Stimulated activated CD4-positive, alpha-beta T cell treated with anti-CD3 and anti-CD28 coated beads, Interleukin-4, amount 100 ng/mL, for 48 hours (primary cell): ENCODE results near the gene SLC66A1.

Source experiments
- DNase-seq, 2 donors: peaks; one replicate each; pipeline ENCODE4 v3.0.0-alpha.2; 2020; ENCODE audit warnings: low read depth in 2 of 2

The SLC66A1 gene

GRCh38 chr1:19342894-19343616 is 30.9 kb downstream of the SLC66A1 start:
- DNase-seq, result no peak

- DNase-seq, result no peak
Observed at GRCh38 chr1:19343617-19344350, 31.7 kb downstream of the SLC66A1 start.

- peak; percentile 23 to 30 for DNase-seq
Observed at GRCh38 chr1:19344372-19344810, 32.3 kb downstream of the SLC66A1 start.

- DNase-seq, result no peak
Observed at GRCh38 chr1:19344831-19345230, 32.7 kb downstream of the SLC66A1 start.

GRCh38 chr1:19345391-19345790 is 33.3 kb downstream of the SLC66A1 start:
- DNase-seq, result no peak

GRCh38 chr1:19346026-19346425 is 33.9 kb downstream of the SLC66A1 start:
- no peak for DNase-seq

- no peak for DNase-seq
Observed at GRCh38 chr1:19347533-19348172, 35.5 kb downstream of the SLC66A1 start.

- no peak for DNase-seq
Observed at GRCh38 chr1:19348441-19349198, 36.5 kb downstream of the SLC66A1 start.

- DNase-seq, result no peak
Observed at GRCh38 chr1:19349999-19350398, 37.9 kb downstream of the SLC66A1 start.

GRCh38 chr1:19350566-19350965 is 38.4 kb downstream of the SLC66A1 start:
- DNase-seq, result no peak

- no peak for DNase-seq
Observed at GRCh38 chr1:19351873-19352272, 39.7 kb downstream of the SLC66A1 start.

GRCh38 chr1:19352839-19353238 is 40.7 kb downstream of the SLC66A1 start:
- no peak for DNase-seq

- DNase-seq, result no peak
Observed at GRCh38 chr1:19353596-19353995, 41.5 kb downstream of the SLC66A1 start.

- DNase-seq, result no peak
Observed at GRCh38 chr1:19354531-19354981, 42.4 kb downstream of the SLC66A1 start.

GRCh38 chr1:19356266-19356665 is 44.1 kb downstream of the SLC66A1 start:
- DNase-seq, result no peak

GRCh38 chr1:19357299-19357986 is 45.3 kb downstream of the SLC66A1 start:
- no peak for DNase-seq

GRCh38 chr1:19358710-19359109 is 46.6 kb downstream of the SLC66A1 start:
- no peak for DNase-seq

GRCh38 chr1:19359357-19359756 is 47.2 kb downstream of the SLC66A1 start:
- no peak for DNase-seq

GRCh38 chr1:19360016-19360415 is 47.9 kb downstream of the SLC66A1 start:
- no peak for DNase-seq

GRCh38 chr1:19360432-19360831 is 48.3 kb downstream of the SLC66A1 start:
- no peak for DNase-seq
